GM12892 (cell line): ENCODE results near the gene GAS6.

Source experiments
- POLR2A ChIP-seq: IDR thresholded peaks from 2 replicates; pipeline ENCODE4 v1.6.1; 2011; ENCODE audit warnings: low read depth, low read length, control low read depth
- POLR2AphosphoS5 ChIP-seq: IDR thresholded peaks from 2 replicates; pipeline ENCODE4 v1.6.1; 2011; ENCODE audit warnings: low read depth, low read length, control low read depth
- TAF1 ChIP-seq: IDR thresholded peaks from 2 replicates; pipeline ENCODE4 v1.6.1; 2011; ENCODE audit warnings: low read depth, mild to moderate bottlenecking, control low read depth, low read length, borderline replicate concordance

DNA sequence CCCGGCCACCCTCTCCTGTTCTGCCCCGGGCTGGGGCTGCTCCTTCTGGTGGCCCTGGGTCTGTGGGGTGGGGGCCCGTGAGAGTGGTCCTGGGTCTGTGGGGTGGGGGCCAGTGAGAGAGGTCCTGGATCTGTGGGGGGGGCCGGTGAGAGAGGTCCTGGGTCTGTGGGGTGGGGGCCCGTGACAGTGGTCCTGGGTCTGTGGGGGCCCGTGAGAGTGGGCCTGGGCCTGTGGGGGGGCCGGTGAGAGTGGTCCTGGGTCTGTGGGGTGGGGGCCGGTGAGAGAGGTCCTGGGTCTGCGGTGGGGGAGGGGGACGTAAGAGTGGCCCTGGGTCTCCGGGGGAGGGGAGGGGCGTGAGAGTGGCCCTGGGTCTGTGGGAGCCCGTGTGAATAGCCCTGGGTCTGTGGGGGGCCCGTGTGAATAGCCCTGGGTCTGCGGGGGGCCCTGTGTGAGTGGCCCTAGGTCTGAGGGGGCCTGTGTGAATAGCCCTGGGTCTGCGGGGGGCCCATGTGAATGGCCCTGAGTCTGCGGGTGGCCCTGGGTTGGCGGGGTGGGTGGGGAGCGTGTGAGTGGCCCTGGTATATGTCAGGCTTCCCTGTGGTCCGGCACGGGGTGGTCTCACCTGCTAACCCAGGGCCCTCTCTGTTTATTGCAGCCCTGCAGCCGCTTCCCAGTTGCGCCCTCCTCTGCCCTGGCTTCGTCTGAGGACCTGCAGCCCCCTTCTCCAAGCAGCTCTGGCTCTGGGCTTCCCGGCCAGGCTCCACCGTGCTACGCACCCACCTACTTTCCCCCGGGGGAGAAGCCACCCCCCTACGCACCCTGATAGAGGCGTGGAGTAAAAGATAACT is 52.6 kb downstream of the GAS6 start:
- no peak for TF ChIP-seq POLR2A
- no peak for TF ChIP-seq POLR2AphosphoS5
- TF ChIP-seq TAF1 = no peak
